ENCODE measurements around the gene GLB1L3. TPM values are rescaled to one million over a fixed set of nuclear protein-coding genes. Genes with fewer than 3 reads are reported as not detected.

Gene GLB1L3, protein sequence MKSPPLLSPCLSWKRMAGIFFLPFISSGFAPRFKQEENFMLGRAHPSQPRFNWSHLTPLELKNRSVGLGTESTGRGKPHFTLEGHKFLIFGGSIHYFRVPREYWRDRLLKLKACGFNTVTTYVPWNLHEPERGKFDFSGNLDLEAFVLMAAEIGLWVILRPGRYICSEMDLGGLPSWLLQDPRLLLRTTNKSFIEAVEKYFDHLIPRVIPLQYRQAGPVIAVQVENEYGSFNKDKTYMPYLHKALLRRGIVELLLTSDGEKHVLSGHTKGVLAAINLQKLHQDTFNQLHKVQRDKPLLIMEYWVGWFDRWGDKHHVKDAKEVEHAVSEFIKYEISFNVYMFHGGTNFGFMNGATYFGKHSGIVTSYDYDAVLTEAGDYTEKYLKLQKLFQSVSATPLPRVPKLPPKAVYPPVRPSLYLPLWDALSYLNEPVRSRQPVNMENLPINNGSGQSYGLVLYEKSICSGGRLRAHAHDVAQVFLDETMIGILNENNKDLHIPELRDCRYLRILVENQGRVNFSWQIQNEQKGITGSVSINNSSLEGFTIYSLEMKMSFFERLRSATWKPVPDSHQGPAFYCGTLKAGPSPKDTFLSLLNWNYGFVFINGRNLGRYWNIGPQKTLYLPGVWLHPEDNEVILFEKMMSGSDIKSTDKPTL
- not detected in 2 replicates for total RNA-seq (2014; rRNA removed; shearing (Covaris generic))

DNA sequence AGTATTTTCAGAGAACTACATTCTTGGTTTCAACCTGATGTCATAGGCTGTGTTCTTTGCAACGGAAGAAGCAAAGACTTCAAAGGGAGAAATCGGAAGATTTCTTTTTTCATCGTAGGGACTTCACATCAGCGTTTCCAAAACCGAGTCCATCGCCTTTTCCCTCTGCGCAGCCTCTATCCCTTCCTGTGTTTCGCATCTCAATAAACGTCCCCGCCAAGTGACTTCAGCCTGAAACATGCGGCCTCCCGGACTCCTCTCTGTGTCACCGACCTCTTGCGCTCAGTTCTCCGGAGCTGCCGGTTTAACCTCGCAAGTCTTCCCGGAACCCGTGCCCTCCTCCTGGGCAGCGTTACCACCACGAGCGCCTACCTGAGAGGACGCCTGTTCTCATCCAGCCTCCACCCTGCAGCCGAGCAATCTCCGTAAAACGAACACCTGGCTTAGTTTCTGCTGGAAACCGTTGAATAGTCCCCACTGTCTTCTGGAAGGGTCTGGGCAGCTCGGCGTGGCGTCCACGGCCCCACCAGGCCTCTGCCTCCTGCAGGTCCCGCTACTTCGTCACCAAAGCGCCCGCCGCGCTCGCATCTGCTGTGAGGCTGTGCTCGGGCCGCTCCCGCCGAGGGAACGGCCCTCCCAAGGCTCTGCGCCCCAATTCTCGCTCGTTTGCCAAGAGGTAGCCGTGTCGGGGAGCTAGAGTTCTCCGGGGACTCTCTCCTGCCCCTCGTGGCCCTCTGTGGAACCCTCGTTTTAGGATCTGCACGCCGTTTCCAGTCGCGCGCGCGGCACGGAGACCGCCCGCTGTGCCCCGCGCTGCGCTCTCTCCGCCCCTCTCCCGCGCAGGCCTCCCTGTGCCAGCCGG, at the start of gene GLB1L3:
Gene GLB1L3 (plus strand): TSS at position 846 of the 862 bp plus-strand sequence. CDS start 362 bp downstream, outside the sequence.
- DNase-seq (ENCODE audit: low spot score): no peak

DNA sequence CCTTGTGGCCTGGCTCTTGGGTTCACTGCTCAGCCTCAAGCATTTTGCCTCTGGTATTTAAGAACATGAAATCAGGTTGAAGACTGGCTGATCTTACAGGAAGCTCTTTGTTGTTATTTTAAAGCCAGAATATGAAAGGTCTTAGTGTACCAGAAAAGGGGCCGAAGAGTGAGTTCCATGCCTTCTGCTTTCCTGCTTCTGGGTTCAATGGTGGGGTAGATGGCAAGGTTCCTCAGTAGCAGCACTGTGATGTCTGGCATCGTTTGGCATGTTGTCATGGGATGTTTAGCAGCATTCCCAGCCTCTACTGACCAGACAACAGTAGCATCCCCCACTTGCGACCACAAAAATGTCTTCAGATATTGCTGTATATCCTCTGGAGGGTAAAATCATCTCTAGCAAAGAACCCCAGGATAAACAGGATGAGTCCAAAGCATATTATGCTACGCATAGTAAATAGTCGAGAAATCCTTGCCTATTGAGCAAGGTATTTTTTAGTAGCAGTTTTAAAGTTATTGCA, 49.3 kb upstream of the GLB1L3 start:
- DNase-seq (ENCODE audit: low spot score): no peak

DNA sequence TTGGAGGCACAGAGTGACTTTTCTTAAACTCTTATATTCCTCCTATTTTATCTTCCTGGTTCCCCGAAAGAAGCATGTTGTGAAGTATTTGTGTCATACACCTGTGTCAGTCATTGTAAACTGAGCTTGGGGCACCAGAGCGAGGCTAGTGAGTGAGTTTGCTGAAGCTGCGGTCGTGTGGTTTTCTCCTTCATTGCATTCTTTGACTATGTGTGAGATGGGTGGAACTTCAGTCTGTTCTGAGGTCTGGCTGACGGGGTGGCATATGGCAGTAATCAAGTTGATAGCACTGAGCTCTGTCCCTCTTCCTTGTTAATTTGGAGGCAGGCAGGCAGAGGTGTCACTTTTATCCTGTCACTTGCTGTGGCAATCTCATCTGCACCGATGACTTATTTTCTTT, 47.6 kb upstream of the GLB1L3 start:
- DNase-seq (ENCODE audit: low spot score): no peak

DNA sequence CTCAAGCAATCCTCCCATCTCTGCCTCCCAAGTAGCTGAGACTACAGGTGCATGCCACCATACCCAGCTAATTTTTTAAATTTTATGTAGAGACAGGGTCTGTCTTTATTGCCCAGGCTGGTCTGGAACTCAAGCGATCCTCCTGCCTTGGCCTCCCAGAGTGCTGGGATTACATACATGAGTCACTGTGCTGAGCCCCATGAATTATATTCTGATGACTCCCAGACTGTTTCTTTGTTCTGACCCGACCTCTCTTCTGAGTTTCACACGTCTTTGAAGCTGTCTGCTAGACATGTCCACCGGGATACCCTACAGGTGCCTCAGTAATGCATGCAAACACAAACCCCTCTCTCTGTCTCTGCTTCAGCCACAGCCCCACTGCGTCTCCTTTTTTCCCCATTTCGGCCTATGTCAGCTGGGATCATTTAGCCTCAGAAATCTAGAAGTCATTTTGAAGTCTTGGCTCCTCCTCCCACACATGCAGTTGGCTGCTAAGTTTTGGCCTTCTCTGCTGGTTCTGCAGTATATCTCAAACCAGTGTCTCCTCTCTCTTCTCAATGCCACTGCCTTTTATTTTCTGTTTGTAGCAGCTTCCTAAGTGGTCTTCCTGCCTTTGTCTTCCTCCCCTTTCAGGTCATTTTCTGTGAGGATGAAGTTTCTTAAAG, 46.9 kb upstream of the GLB1L3 start:
- DNase-seq (ENCODE audit: low spot score): no peak

DNA sequence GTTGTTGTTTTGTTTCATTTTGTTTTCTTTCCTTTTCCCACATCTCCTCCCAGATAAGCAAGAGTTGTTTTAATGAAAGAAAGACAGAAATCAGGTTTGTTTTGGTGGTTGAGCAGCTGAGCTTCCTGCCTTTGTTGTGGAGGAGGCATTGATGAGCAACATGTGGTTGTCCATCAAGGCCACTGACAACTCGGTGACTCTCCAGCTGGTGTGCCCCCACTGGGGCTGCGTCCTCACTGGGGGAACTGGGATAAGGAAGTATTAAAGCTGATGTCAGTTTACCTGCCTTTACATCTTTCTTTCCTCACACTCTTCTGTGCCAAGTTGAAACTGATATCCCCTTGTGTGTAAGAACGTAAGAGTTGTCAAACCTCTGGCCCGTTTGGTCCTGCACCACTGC, 45.8 kb upstream of the GLB1L3 start:
- no peak for DNase-seq (ENCODE audit: low spot score)

DNA sequence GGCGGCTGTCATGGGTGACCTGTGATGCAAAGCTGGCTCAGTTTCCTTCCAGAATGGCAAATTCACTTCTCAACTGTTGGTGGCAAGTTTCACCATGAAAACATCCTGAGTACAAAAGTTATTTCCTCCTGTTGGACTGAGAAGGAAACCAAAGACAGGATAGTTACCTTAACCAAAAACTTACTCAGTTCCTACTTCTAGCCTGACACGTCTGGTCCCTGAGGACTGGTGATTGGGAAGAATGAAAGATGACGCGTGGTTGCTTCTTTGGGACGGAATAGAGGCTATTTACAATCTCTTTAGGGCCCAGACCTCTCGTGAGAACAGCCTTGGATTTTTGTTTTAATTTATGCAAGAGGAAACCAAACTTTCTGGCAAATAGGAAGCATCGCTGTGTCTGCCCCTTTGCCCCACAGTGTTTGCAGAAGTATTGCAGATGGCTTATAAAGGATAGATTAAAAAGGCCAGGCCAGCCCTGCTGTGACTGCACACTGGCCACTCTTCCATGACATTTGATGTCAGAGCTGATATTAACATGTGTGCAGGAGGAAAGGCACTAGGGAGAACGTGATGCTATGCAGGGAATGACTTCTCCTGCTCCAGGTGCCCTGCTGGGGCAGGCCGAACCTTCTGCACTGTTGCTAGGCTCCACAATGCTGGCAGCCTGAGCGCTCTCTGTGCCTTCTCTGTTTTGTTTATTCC, 44.1 kb upstream of the GLB1L3 start:
- DNase-seq (ENCODE audit: low spot score): no peak

DNA sequence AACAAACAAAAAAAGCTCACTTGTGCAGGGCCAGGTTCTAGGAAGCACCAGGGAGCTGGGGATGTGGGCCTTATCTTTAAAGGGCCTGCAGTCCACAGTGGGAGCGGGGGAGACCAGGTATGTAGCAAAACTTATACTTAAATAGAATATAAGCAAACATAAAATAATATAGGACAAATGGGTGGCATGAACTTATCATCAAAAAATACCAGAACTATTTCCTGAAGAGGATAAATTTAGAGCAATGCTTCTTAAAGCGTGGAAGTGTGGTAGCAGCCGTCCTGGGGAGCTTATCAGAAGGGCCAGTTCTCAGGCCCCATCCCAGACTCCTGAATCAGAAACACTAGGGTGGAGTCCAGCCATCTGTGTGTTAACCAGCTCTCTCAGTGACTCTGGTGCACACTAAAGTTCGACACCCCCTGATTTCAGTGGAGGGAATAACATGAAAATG, 42.4 kb upstream of the GLB1L3 start:
- DNase-seq (ENCODE audit: low spot score): no peak

DNA sequence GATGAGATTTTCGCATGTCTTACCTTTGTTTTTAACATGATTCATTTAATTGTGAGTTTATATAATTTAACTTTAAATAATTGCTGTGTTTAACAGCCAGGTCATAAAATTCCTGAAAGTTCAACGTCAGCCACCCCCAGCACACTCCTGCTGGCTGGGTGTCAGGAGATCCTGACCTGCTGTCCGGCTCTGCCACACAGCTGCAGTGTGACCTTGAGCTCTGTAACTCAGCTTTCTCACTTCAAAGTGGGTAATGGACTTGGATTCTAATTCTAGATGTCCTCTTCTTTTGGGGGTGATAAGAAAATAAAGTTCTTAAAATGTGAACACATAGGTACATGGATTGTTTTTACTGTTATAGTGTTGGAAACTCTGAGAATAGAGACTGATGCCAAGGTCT, 40.8 kb upstream of the GLB1L3 start:
- no peak for DNase-seq (ENCODE audit: low spot score)

DNA sequence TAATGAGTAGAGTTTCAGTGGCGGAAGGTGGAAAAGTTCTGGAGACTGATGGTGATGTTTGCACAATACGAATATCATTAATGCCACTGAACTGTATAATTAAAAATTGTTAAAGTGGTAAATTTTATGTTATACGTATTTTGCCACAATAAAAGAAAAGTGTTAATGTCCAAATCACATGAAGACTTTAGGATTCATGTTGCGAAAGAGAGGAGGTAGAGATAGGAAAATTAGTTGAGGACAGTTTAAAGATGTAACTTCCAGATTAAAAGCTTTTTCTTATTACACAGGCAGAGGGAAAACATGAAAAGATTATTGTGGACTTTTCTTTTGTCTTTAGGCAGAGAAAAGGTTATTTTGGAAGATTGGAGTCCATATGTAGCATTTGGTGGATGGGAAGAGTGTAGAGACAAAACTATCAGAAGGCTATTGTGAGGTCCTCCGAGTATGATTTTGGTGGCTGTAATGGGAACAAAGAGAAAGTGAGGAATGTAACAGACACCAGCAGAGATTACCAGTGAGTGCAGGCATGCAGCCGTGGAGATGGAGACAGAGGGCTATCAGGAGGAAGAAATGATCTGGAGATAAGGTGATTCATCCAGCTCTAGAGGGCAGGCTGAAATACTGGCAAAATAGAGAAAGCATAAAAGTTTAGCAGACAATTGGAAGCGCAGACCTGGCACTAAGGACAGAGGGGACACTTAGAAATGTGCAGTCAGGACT, 39.2 kb upstream of the GLB1L3 start:
- no peak for DNase-seq (ENCODE audit: low spot score)

DNA sequence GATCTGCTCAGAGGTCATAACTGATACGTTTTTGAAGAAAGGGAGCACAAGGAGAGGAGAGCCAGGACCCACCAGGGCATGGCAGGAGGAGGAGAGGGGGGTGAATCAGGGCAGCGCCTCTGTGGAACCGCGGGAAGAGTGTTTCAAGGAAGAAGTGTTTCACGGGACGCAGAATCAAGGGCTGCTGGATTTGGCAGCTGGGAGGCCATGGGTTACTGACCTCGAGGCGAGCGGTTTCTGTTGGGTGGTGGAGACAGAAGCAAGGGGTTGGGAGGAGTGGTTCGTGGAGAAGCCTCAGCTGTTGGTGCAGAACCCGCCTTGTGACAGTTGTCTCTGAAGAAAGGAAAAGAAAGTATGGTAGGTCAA, 38.6 kb upstream of the GLB1L3 start:
- no peak for DNase-seq (ENCODE audit: low spot score)

DNA sequence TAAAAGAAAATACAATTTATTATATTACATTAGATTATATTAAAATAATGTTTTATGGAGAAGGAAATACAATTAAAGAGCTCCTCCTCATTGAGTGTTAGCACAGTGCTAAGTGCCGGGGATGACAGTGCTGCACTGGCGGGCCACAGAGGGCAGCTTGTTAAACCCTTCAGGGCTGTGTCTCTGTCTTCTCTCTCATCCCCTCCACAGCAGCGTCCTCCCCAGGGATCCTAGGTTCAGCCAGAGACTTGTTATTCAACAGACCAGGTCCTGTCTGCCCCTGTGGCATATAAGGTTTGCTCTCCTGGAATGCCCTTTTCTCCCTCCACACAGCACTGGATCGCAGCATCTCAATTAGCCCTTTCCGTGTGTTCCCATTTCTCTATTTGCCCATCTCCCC, 37.2 kb upstream of the GLB1L3 start:
- DNase-seq (ENCODE audit: low spot score): no peak

DNA sequence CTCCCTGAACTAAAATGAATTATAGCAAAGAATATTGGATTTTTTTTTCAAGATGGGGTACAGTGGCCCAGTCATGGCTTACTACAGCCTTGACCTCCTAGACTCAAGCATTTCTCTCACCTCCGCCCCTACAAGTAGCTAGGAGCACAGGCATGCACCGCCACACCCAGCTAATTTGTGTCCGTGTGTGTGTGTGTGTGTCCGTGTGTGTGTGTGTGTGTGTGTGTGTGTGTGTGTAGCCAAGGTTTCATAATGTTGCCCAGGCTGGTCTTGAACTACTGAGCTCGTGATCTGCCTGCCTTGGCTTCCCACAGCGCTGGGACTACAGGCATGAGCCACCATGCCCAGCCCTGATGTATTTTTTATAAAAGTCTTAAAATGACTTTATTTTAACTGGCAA, 35.6 kb upstream of the GLB1L3 start:
- DNase-seq (ENCODE audit: low spot score): no peak

DNA sequence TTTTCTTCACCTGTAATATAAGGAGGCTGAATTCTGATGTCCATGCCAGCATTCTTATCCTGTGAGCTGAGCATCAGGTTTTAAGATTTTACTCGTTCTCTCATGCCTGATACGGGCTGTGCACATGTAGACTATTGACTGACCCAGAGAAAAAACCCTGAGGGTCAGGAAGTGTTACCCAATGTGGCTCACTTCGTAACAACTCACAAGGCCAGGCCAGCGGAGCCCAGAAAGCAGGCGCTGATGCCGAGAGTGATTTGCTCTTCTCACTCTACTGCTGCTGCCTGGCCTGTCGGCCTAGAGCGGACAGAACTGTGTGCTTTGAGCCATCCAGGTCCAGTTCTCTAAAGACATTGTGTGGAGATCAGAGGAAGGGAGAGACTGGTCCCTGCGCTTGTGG, 33.8 kb upstream of the GLB1L3 start:
- DNase-seq (ENCODE audit: low spot score): no peak

DNA sequence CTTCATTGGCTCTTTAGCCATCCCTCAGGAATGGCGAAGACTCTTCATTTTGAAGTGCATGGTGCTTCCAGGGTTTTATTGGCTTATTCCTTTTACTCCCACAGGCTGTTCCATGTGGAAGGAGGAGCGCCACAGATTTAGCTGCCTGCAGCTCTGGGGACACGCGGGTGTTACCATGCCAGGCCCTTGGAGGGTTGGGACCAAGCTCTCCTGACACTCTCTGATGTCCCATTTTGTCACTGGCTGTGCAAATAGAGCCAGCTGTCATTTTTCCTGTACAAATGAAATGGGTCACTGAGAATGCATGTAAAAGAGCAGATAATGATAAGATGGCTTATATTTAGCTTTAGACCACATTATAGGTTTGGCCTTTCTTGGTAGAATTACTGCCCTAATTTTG, 32.3 kb upstream of the GLB1L3 start:
- no peak for DNase-seq (ENCODE audit: low spot score)

DNA sequence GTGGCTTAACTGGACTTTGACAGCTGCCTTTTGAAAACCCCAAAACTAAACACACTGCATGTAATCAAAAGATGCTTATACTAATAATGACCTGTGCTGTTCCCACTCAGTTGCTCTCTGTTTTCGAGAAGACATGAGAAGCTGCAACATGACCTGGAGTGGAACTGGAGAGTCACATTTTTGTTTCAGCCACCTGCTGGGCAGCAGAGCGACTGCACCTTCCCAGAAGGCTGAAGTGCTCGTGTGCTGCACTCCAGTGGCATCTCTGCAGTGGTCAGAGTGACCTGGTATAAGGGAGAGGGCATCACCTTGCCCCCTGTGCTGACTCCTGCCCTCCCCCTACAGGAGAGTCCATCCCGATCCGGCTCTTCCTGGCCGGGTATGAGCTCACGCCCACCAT, 31.6 kb upstream of the GLB1L3 start:
- DNase-seq (ENCODE audit: low spot score): no peak

DNA sequence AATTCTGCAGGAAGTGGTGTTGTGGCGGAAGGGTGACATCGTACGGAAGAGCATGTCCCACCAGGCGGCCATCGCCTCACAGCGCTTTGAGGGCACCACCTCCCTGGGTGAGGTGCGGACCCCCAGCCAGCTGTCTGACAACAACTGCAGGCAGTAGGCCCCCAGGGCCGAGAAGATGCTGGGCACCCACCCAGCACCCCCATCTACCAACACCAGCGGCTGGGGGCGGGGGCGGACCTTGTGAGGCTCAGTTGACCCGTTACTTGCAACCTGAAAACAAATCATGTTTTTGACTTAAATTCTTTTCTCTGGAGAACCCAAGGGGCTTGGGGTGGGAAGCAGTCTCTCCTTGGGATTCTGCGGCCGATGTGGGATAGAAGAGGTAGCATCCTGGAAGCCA, 30.7 kb upstream of the GLB1L3 start:
- DNase-seq (ENCODE audit: low spot score): no peak

DNA sequence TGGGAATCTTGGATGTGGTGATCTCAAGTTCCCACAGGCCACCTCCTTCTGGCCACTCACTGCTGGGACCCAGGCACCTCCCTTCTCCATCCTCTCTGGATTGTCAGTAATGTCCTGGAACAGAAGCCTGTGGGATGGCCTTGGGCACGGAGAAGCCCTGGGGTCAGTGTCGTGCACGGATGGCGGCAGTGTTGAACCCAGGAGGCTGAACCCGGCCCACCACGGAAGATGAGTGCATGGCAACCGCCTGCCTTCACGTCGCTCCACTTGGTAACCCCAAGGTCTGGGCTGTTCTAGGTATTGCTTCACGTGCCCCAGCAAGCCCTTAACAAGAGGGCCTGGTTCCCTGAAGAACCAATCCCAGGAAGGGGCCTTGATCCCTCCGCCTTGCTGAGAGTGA, 30.1 kb upstream of the GLB1L3 start:
- DNase-seq (ENCODE audit: low spot score): no peak

DNA sequence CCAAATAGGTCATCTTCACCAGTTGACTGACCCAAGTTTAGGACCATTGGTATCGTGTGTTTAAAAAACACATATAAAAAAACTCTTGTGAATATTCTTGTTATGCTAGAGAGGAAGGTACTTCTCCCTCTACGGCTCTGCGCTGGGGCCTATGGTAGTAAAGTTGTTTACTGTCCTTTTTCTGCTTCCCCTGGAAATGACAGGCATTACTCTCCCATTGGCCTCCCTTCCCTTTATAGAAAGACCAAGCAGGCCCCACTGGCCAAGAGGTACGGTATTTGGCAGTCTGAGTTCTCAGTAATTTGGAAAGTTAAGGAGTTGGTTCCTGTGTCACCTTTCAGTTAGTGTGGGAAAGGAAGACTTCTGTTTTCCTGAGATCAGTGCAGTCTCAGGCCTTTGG, 29.5 kb upstream of the GLB1L3 start:
- DNase-seq (ENCODE audit: low spot score): no peak

DNA sequence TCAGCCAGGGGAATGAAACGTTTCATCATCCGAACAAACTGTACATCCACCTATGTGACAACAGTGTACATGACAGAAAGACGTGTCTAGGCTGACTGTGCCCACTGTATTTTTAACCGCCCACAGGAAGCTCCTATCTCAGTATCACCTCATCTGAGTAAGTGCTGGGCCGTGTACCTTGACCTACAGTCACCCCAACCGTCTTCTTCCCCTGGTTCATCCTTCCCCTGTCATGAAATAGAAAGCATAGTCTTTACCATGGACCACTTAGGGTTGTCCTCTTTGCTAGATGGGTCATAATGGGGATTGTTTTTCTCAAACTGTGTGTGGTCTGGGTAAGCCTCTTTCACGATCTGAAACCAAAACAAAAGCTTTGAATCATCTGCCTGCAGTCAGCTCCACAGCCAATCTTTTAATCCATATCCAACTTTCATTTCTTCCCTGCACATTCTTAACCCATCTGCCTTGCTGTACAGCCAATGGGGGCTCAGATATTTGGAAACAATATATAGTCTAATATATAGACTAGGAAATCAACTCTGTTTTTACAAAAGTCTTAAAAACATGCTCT, 27.2 kb upstream of the GLB1L3 start:
- DNase-seq (ENCODE audit: low spot score): no peak

DNA sequence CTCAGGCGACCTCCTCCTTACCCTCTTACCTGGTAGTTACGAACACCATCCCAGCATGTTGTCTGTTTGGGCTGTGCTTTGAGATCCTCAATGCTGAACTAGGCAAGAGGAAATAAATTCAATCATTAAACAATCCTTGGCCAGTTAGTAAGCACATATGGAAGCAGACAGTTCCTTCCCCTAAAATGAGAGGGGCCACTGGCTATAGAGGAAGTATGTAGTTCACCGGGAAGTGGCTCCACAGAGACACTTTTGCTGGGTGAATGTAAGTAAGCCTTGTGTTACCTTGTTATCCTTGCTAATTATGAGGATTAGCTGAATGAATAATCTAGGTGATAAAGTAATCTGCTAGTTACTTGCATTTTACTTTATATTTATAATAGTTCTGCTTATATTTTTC, 25.9 kb upstream of the GLB1L3 start:
- DNase-seq (ENCODE audit: low spot score): no peak

All from A172 (cell line).